ENCODE data around the gene IFNL3.
"Not testable (repeated sequence)": the region's sequence is repeated elsewhere in the genome, so short reads cannot be mapped to it uniquely, and the experiment has no call there.

Gene IFNL3

DNA sequence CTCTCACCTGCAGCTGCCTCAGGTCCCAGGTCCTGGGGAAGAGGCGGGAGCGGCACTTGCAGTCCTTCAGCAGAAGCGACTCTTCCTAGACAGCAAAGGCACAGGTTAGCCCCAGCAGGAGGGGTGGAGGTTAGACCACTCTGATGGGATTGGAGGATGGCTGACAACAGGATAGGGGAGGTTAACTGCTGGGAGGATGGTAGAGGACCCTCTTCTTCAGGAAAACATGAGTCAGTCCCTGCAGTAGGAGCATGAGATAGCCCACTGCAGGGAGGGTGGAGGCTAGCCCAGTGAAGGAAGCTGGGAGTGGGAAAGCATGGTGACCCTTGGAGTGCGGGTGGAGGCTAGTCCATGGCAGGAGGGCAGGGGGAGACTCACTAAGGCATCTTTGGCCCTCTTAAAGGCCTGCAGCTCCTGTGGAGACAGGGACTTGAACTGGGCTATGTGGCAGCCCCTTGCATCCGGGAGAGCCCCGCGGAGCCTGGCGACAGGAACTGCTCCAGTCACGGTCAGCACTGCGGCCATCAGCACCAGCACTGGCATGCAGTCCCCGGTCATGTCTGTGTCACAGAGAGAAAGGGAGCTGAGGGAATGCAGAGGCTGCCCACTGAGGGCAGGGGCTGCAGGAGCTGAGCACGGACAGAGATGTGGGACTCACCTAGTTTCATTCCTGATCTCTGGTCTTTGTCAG is at the start of gene IFNL3:
Gene IFNL3, minus strand, starts transcription at position 597 of the 691 bp plus-strand sequence. Its CDS starts 39 bp downstream, at position 558.
- not testable (repeated sequence) for H3K27ac Mint-ChIP-seq, H3K36me3 Mint-ChIP-seq, H3K4me1 Mint-ChIP-seq, H3K27me3 Mint-ChIP-seq, H3K4me3 Mint-ChIP-seq, H3K9me3 Mint-ChIP-seq

DNA sequence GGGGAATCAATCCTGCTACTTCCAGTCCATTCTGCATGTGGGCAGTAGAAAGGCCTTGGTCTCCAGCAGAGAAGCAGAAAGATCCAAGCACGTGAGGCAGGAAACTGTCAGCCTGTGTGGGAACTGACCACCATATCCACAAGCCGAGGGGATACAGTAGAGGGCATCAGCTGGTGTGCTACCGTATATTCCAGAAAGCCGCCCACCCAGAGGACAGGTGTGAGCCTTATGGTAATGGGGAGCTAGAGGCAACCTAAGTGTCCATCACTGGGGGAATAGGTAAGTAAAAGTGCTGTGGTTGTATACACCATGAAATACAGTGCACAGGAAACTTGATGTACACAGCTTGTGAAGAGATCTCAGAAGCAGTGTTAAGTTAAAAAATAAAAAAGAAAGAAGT is 48.6 kb upstream of the IFNL3 start:
- H3K27me3 Mint-ChIP-seq = peaks cover 2% of the 10 kb centered on the region
- H3K4me3 Mint-ChIP-seq = no peak overlapping the region
- H3K36me3 Mint-ChIP-seq = no peaks in the 10 kb centered on the region
- no peak overlapping the region for H3K27ac Mint-ChIP-seq
- peaks cover 7% of the 10 kb centered on the region for H3K4me1 Mint-ChIP-seq
- no peaks in the 10 kb centered on the region for H3K9me3 Mint-ChIP-seq

DNA sequence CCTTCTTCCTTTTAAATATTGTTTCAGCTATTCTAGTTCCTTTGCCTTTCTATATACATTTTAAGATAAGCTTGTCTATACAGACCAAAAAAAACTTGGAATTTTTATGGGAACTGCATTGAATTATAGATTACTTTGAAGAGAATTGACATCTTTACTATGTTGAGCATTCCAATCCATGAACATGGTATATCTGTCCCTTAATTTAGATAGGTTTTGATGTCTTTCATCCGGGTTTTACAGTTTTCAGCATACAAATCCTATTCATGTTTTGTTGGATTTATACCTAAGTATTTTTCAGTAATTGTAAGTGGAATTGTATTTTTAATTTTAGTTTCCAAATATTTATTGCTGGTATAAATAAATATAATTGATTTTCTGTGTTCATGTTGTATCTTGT is 39.2 kb upstream of the IFNL3 start:
- Mint-ChIP-seq H3K4me1 (no peaks in the 10 kb centered on the region), H3K27ac (no peak overlapping the region), H3K27me3 (peaks cover 2% of the 10 kb centered on the region), H3K36me3 (peaks cover 3% of the 10 kb centered on the region), H3K9me3 (peaks cover 5% of the 10 kb centered on the region), H3K4me3 (no peak overlapping the region)

GRCh38 chr19:39282021-39282420 is 37.2 kb upstream of the IFNL3 start:
- H3K36me3 Mint-ChIP-seq = peaks cover 3% of the 10 kb centered on the region
- peaks cover 2% of the 10 kb centered on the region for H3K27me3 Mint-ChIP-seq
- no peak overlapping the region for H3K4me3 Mint-ChIP-seq
- H3K27ac Mint-ChIP-seq = no peak overlapping the region
- no peaks in the 10 kb centered on the region for H3K4me1 Mint-ChIP-seq
- peaks cover 5% of the 10 kb centered on the region for H3K9me3 Mint-ChIP-seq

DNA sequence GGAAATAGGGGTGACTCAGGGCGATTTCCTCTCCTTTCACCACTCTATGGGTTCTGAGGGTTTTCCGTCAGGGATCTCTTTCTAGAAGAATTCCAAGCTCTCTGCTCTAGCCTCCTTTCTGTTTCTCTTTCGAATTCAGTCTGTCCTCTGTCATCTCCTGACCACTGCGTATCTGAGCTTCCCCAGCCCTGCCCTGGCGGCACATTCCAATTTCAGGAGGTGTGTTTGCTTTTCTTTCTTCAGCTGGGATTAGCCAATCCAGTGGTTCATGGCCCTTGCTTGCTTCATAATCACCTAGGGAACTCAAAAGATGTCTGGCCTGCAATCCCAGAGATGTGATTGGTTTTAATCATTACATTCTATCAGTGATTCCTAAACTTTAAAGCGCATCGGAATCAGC is 32.8 kb upstream of the IFNL3 start:
- Mint-ChIP-seq H3K4me1 (no peaks in the 10 kb centered on the region), H3K4me3 (no peak overlapping the region), H3K27me3 (no peaks in the 10 kb centered on the region), H3K9me3 (no peaks in the 10 kb centered on the region), H3K36me3 (no peaks in the 10 kb centered on the region), H3K27ac (no peak overlapping the region)

DNA sequence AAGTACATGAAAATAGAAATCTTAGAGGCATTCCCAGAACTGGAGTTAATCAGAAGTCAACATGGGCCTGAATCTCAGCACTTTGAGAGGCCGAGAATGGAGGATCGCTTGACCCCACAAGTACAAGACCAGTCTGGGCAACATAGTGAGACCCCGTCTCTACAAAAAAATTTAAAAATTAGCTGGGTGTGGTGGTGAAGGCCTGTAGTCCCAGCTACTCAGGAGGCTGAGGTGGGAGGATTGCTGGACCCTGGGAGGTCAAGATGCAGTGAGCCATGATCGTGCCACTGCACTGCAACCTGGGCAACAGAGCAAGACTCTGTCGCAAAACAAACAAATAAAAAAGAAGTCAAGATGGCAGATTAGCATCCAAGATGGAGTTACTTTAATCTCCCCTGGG is 31.9 kb upstream of the IFNL3 start:
- no peak overlapping the region for H3K27ac Mint-ChIP-seq
- no peak overlapping the region for H3K4me3 Mint-ChIP-seq
- H3K4me1 Mint-ChIP-seq = no peaks in the 10 kb centered on the region
- H3K9me3 Mint-ChIP-seq = no peaks in the 10 kb centered on the region
- H3K27me3 Mint-ChIP-seq = no peaks in the 10 kb centered on the region
- no peaks in the 10 kb centered on the region for H3K36me3 Mint-ChIP-seq

- Mint-ChIP-seq H3K36me3 (no peaks in the 10 kb centered on the region), H3K4me1 (no peaks in the 10 kb centered on the region), H3K27me3 (no peaks in the 10 kb centered on the region), H3K9me3 (no peaks in the 10 kb centered on the region), H3K4me3 (no peak overlapping the region), H3K27ac (peak overlapping the region; percentile 3)
These were observed 30.8 kb upstream of the IFNL3 start for GRCh38 chr19:39275578-39275977.

DNA sequence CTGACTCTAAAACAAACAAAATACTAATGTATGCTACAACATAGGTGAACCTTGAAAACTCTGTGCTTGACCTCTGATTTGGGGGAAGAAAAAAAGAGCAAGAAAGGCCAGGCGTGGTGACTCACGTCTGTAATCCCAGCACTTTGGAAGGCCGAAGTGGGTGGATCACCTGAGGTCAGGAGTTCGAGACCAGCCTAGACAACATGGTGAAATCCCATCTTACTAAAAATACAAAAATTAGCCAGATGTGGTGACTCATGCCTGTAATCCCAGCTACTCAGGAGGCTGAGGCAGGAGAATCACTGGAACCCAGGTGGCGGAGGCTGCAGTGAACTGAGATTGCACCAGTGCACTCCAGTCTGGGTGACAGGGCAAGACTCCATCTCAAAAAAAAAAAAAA is 29.1 kb upstream of the IFNL3 start:
- not testable (repeated sequence) for H3K27ac Mint-ChIP-seq, H3K4me1 Mint-ChIP-seq, H3K36me3 Mint-ChIP-seq

GRCh38 chr19:39270036-39270871 is 25.4 kb upstream of the IFNL3 start:
- Mint-ChIP-seq H3K27me3 (peaks cover 5% of the 10 kb centered on the region), H3K27ac (no peak overlapping the region), H3K4me1 (no peaks in the 10 kb centered on the region), H3K9me3 (no peaks in the 10 kb centered on the region), H3K36me3 (no peaks in the 10 kb centered on the region), H3K4me3 (no peak overlapping the region)

More for the DNA sequence above, 29.1 kb upstream of the IFNL3 start:
- not testable (repeated sequence) for H3K4me3 Mint-ChIP-seq, H3K27me3 Mint-ChIP-seq, H3K9me3 Mint-ChIP-seq

GRCh38 chr19:39269369-39269768 is 24.6 kb upstream of the IFNL3 start:
- not testable (repeated sequence) for H3K4me3 Mint-ChIP-seq, H3K36me3 Mint-ChIP-seq, H3K27me3 Mint-ChIP-seq, H3K4me1 Mint-ChIP-seq, H3K27ac Mint-ChIP-seq, H3K9me3 Mint-ChIP-seq

DNA sequence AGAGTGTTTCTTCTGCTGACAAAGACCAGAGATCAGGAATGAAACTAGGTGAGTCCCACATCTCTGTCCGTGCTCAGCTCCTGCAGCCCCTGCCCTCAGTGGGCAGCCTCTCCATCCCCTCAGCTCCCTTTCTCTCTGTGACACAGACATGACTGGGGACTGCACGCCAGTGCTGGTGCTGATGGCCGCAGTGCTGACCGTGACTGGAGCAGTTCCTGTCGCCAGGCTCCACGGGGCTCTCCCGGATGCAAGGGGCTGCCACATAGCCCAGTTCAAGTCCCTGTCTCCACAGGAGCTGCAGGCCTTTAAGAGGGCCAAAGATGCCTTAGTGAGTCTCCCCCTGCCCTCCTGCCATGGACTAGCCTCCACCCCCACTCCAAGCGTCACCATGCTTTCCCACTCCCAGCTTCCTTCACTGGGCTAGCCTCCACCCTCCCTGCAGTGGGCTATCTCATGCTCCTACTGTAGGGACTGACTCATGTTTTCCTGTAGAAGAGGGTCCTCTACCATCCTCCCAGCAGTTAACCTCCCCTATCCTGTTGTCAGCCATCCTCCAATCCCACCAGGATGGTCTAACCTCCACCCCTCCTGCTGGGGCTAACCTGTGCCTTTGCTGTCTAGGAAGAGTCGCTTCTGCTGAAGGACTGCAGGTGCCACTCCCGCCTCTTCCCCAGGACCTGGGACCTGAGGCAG is 23.9 kb upstream of the IFNL3 start:
- not testable (repeated sequence) for H3K27ac Mint-ChIP-seq, H3K4me3 Mint-ChIP-seq, H3K4me1 Mint-ChIP-seq, H3K27me3 Mint-ChIP-seq, H3K36me3 Mint-ChIP-seq, H3K9me3 Mint-ChIP-seq

DNA sequence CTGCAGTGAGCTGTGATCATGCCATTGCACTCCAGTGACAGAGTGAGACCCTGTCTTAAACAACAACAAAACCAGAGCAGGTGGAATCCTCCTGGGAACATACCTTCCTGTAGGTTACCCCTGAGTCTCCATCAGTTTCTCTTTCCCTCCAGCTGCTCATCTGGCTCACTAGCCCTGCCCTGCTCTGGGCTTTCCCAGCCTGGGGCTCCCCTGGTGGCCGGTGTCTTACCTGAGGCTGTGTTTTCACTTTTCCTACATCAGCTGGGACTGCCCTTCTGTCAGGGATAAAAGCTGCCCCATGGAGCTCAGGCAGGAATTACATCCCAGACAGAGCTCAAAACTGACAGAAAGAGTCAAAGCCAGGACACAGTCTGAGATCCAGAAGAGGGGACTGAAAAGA is 23.3 kb upstream of the IFNL3 start, which contains the start of gene IFNL2:
Gene IFNL2, plus strand, starts transcription at position 312 of the 400 bp plus-strand sequence. CDS start 173 bp downstream, outside the sequence.
- not testable (repeated sequence) for H3K27ac Mint-ChIP-seq, H3K4me3 Mint-ChIP-seq, H3K4me1 Mint-ChIP-seq, H3K9me3 Mint-ChIP-seq, H3K36me3 Mint-ChIP-seq
- peaks cover 13% of the 10 kb centered on the region for H3K27me3 Mint-ChIP-seq

GRCh38 chr19:39265321-39265916 is 20.6 kb upstream of the IFNL3 start:
- no peak overlapping the region for H3K27ac Mint-ChIP-seq
- no peaks in the 10 kb centered on the region for H3K9me3 Mint-ChIP-seq
- H3K36me3 Mint-ChIP-seq = no peaks in the 10 kb centered on the region
- H3K4me3 Mint-ChIP-seq = no peak overlapping the region
- peaks cover 26% of the 10 kb centered on the region for H3K27me3 Mint-ChIP-seq
- H3K4me1 Mint-ChIP-seq = peaks cover 7% of the 10 kb centered on the region

DNA sequence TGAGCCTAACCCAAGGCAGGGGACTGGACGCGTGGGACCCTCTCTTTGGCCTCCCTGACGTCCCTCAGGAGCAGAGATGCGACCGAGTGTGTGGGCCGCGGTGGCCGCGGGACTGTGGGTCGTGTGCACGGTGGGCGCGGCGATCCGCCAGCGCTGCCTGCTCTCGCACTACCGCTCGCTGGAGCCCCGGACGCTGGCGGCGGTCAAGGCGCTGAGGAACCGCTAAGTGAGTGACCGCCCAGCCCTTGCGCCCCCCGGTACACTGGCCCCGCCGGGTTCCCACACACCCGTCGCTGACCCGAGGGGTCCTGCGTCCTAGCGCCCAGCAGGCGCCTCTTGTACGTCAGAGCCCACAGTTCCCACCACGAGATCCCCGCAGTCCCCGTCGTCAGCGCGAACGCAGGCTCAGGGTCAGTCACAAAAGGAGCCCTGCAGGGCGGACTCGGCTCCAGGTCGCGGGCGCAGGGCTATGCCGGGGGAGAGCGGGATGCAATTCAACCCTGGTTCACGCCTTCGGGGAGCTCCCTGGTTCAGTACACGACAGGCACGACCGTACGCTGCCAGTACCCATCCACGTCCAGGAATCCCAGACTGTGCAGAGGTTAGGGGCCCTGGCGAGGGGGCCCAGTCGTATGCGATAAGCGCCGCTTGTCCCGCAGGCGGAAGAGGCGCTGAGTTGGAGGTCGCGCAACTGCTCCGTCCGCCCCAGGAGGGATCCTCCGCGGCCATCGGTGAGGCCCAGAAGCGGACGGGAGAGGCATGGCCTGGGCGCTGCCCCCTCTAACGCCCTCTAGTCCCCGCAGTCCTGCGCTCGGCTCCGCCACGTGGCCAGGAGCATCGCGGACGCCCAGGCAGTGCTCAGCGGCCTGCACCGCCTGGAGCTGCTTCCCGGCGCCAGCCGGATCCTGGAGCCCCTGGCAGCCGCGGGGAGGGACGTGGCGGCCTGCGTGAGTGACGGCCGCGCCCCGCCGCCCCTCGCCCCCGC is 19.8 kb upstream of the IFNL3 start:
- H3K36me3 Mint-ChIP-seq = no peaks in the 10 kb centered on the region
- no peak overlapping the region for H3K4me3 Mint-ChIP-seq
- peaks cover 7% of the 10 kb centered on the region for H3K4me1 Mint-ChIP-seq
- no peaks in the 10 kb centered on the region for H3K9me3 Mint-ChIP-seq
- no peak overlapping the region for H3K27ac Mint-ChIP-seq
- peaks cover 23% of the 10 kb centered on the region for H3K27me3 Mint-ChIP-seq

DNA sequence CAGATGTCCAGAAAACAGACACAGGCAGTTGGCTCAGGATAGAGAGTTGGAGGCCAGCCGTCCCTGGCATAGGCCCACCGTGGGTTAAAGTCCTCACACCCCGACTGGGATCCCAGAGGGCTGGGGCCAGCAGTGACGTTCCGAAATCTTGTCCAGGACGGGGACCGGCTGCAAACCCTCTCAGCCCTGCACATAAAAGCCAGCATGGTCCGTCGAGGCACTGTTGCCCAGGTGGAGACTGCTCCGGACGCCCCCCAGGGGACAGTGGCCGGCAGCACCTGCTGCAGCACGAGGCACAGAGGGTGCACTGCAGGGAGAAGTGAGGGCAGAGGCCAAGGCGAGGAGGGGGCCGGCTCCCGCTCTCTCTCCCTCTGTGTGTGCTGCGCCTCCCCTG is 19.1 kb upstream of the IFNL3 start:
- H3K27me3 Mint-ChIP-seq = peaks cover 23% of the 10 kb centered on the region
- no peak overlapping the region for H3K4me3 Mint-ChIP-seq
- no peaks in the 10 kb centered on the region for H3K36me3 Mint-ChIP-seq
- no peak overlapping the region for H3K27ac Mint-ChIP-seq
- no peaks in the 10 kb centered on the region for H3K9me3 Mint-ChIP-seq
- peaks cover 7% of the 10 kb centered on the region for H3K4me1 Mint-ChIP-seq
